MM.1S (cell line): ENCODE results near the gene HECTD4.

Experiments
- DNase-seq: peaks from one replicate; pipeline ENCODE4 v3.0.0-alpha.2; 2015
- H2AFZ ChIP-seq: fragments of 300-600 bp; sonication (generic); 2 replicates; pipeline ENCODE4 v1.6.0; 2016; ENCODE audit warnings: antibody characterized with exemption, low read length
- H3F3A ChIP-seq: fragments of 300-600 bp; sonication (generic); 2 replicates; pipeline ENCODE4 v1.6.1; 2016; ENCODE audit warnings: mild to moderate bottlenecking, antibody characterized with exemption, low read length, moderate library complexity, mixed read lengths; ENCODE audit not compliant: insufficient read depth
- H3K27ac ChIP-seq: fragments of 300-600 bp; sonication (generic); 2 replicates; pipeline ENCODE4 v1.5.1; 2016; ENCODE audit warnings: mild to moderate bottlenecking, low read length
- H3K27me3 ChIP-seq: fragments of 300-600 bp; sonication (generic); replicated peaks from 2 replicates; pipeline ENCODE4 v1.6.0; 2016; ENCODE audit warnings: low read length; ENCODE audit not compliant: insufficient read depth
- H3K36me3 ChIP-seq: fragments of 300-600 bp; sonication (generic); replicated peaks from 2 replicates; pipeline ENCODE4 v1.6.1; 2016; ENCODE audit warnings: mild to moderate bottlenecking, low read length, mixed read lengths; ENCODE audit not compliant: insufficient read depth
- H3K4me1 ChIP-seq: fragments of 300-600 bp; sonication (generic); 2 replicates; pipeline ENCODE4 v1.6.1; 2016; ENCODE audit warnings: low read length, mixed read lengths
- H3K4me2 ChIP-seq: fragments of 300-600 bp; sonication (generic); 2 replicates; pipeline ENCODE4 v1.6.0; 2016; ENCODE audit warnings: low read depth, low read length
- H3K4me3 ChIP-seq: fragments of 300-600 bp; sonication (generic); 2 replicates; pipeline ENCODE4 v1.5.1; 2016; ENCODE audit warnings: low read length, mixed read lengths
- H3K79me2 ChIP-seq: fragments of 300-600 bp; sonication (generic); 2 replicates; pipeline ENCODE4 v1.6.1; 2016; ENCODE audit warnings: mixed run types, low read length, mixed read lengths
- H3K9ac ChIP-seq: fragments of 300-600 bp; sonication (generic); 2 replicates; pipeline ENCODE4 v1.6.1; 2016; ENCODE audit warnings: low read length, mixed read lengths
- H3K9me2 ChIP-seq: fragments of 300-600 bp; sonication (generic); replicated peaks from 2 replicates; pipeline ENCODE4 v1.6.1; 2016; ENCODE audit warnings: mild to moderate bottlenecking, low read length, mixed read lengths; ENCODE audit not compliant: insufficient read depth
- H3K9me3 ChIP-seq: fragments of 300-600 bp; sonication (generic); replicated peaks from 2 replicates; pipeline ENCODE4 v1.6.1; 2016; ENCODE audit warnings: mild to moderate bottlenecking, low read length, mixed read lengths; ENCODE audit not compliant: insufficient read depth
- H4K20me1 ChIP-seq: fragments of 300-600 bp; sonication (generic); 2 replicates; pipeline ENCODE4 v1.6.1; 2016; ENCODE audit warnings: mild to moderate bottlenecking, low read length, moderate library complexity, mixed read lengths; ENCODE audit not compliant: insufficient read depth
- EZH2 ChIP-seq: fragments of 300-600 bp; sonication (generic); optimal IDR thresholded peaks from 2 replicates; pipeline ENCODE3; 2017; ENCODE audit warnings: low read depth, mild to moderate bottlenecking, antibody characterized with exemption, low read length, mixed read lengths
- EZH2phosphoT487 ChIP-seq: fragments of 300-600 bp; sonication (generic); IDR thresholded peaks from 2 replicates; pipeline ENCODE4 v1.6.1; 2018; ENCODE audit warnings: antibody characterized with exemption, low read length
- TF ChIP-seq, protein P1 (sequence below): fragments of 300-600 bp; sonication (generic); IDR thresholded peaks from 2 replicates; pipeline ENCODE4 v1.5.1; 2016; ENCODE audit warnings: antibody characterized with exemption, low read length, mixed read lengths

The HECTD4 gene

GRCh38 chr12:112422531-112422930, 40.3 kb upstream of the HECTD4 start:
- no peaks in the 10 kb centered on the region for H4K20me1 ChIP-seq
- no peak overlapping the region for H2AFZ ChIP-seq
- no peak for DNase-seq
- no peaks in the 10 kb centered on the region for H3K36me3 ChIP-seq
- H3K9ac ChIP-seq: no peak overlapping the region
- no peak overlapping the region for H3K4me2 ChIP-seq
- H3K9me3 ChIP-seq: no peaks in the 10 kb centered on the region
- 0 out of 2 replicates have a peak, but pooled peaks cover 3% of the 10 kb centered on the region for H3K4me1 ChIP-seq
- no peaks in the 10 kb centered on the region for H3K27me3 ChIP-seq
- no peak overlapping the region for H3K4me3 ChIP-seq
- H3K27ac ChIP-seq: no peak overlapping the region
- no peaks in the 10 kb centered on the region for H3F3A ChIP-seq
- peaks cover 71% of the 10 kb centered on the region for H3K79me2 ChIP-seq
- TF ChIP-seq, protein P1, sequence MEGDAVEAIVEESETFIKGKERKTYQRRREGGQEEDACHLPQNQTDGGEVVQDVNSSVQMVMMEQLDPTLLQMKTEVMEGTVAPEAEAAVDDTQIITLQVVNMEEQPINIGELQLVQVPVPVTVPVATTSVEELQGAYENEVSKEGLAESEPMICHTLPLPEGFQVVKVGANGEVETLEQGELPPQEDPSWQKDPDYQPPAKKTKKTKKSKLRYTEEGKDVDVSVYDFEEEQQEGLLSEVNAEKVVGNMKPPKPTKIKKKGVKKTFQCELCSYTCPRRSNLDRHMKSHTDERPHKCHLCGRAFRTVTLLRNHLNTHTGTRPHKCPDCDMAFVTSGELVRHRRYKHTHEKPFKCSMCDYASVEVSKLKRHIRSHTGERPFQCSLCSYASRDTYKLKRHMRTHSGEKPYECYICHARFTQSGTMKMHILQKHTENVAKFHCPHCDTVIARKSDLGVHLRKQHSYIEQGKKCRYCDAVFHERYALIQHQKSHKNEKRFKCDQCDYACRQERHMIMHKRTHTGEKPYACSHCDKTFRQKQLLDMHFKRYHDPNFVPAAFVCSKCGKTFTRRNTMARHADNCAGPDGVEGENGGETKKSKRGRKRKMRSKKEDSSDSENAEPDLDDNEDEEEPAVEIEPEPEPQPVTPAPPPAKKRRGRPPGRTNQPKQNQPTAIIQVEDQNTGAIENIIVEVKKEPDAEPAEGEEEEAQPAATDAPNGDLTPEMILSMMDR: no peak
- TF ChIP-seq EZH2: no peak
- TF ChIP-seq EZH2phosphoT487: no peak
- no peaks in the 10 kb centered on the region for H3K9me2 ChIP-seq

DNA sequence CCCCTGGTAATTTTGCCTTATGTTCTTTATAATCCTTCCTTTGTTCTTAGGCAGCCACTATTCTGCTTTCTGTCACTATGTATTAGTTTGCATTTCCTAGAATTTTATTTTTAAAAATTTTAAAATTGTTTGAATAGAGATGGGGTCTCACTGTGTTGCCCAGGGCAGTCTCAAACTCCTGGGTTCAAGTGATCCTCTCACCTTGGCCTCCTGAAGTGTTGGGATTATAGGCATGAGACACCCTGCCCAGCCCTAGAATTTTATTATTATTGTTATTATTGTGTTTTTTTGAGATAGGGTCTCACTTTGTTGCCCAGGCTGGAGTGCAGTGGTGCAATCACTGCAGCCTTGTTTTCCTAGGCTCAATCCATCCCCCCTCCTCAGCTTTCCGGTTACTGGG, 39.1 kb upstream of the HECTD4 start:
- H3K4me2 ChIP-seq: no peak overlapping the region
- H3K79me2 ChIP-seq: peaks cover 65% of the 10 kb centered on the region
- no peaks in the 10 kb centered on the region for H3K9me3 ChIP-seq
- no peaks in the 10 kb centered on the region for H3K36me3 ChIP-seq
- H3K27ac ChIP-seq: no peak overlapping the region
- H3K9me2 ChIP-seq: no peaks in the 10 kb centered on the region
- no peaks in the 10 kb centered on the region for H3K27me3 ChIP-seq
- H2AFZ ChIP-seq: no peak overlapping the region
- H3K4me3 ChIP-seq: no peak overlapping the region
- no peaks in the 10 kb centered on the region for H4K20me1 ChIP-seq
- 0 out of 2 replicates have a peak, but pooled peaks cover 3% of the 10 kb centered on the region for H3K4me1 ChIP-seq
- no peaks in the 10 kb centered on the region for H3F3A ChIP-seq
- no peak for DNase-seq
- H3K9ac ChIP-seq: no peak overlapping the region
- no peak for TF ChIP-seq EZH2phosphoT487
- no peak for TF ChIP-seq EZH2
- TF ChIP-seq, protein P1: no peak

- Histone ChIP-seq H3K79me2 (peaks cover 59% of the 10 kb centered on the region), H3K27ac (no peak overlapping the region), H4K20me1 (no peaks in the 10 kb centered on the region), H3K9me3 (no peaks in the 10 kb centered on the region), H2AFZ (no peak overlapping the region), H3K4me3 (no peak overlapping the region), H3F3A (no peaks in the 10 kb centered on the region), H3K9me2 (no peaks in the 10 kb centered on the region), H3K4me1 (0 out of 2 replicates have a peak, but pooled peaks cover 3% of the 10 kb centered on the region), H3K4me2 (no peak overlapping the region), H3K9ac (no peak overlapping the region), H3K27me3 (no peaks in the 10 kb centered on the region), H3K36me3 (no peaks in the 10 kb centered on the region)
- no peak for DNase-seq
- TF ChIP-seq EZH2phosphoT487: no peak
- no peak for TF ChIP-seq EZH2
- TF ChIP-seq, protein P1: no peak
Observed at GRCh38 chr12:112420740-112421139, 38.5 kb upstream of the HECTD4 start.
